HG03354 (cell line): ENCODE measurements around the gene AHNAK2.

Experiments used
- ATAC-seq: cut with Tn5 transposase; IDR thresholded peaks from one replicate; pipeline ENCODE4 v1.9.1; 2021; ENCODE audit warnings: mild to moderate bottlenecking; ENCODE audit not compliant: unreplicated experiment, poor library complexity, severe bottlenecking

Gene AHNAK2

GRCh38 chr14:104989236-104989950, 11.2 kb upstream of the AHNAK2 start:
- no peak for ATAC-seq

GRCh38 chr14:104986487-104987164, 8.5 kb upstream of the AHNAK2 start:
- no peak for ATAC-seq

- peak; percentile 95 for ATAC-seq
Measured at GRCh38 chr14:104985675-104986486, 7.7 kb upstream of the AHNAK2 start, which contains the start of gene CLBA1. Gene CLBA1, plus strand, starts transcription at chr14:104985788. Its CDS starts 644 bp downstream, at chr14:104986432.

GRCh38 chr14:104984056-104984894, 6.1 kb upstream of the AHNAK2 start:
- ATAC-seq, result no peak

GRCh38 chr14:104983231-104983721, 5.1 kb upstream of the AHNAK2 start:
- no peak for ATAC-seq

- no peak for ATAC-seq
Measured at GRCh38 chr14:104982548-104983230, 4.5 kb upstream of the AHNAK2 start.

GRCh38 chr14:104981699-104982541, 3.7 kb upstream of the AHNAK2 start:
- no peak for ATAC-seq

GRCh38 chr14:104980611-104981531, 2.7 kb upstream of the AHNAK2 start:
- no peak for ATAC-seq

GRCh38 chr14:104979758-104980610, 1.8 kb upstream of the AHNAK2 start:
- no peak for ATAC-seq

- ATAC-seq, result no peak
Measured at GRCh38 chr14:104978746-104979691, 845 bp upstream of the AHNAK2 start.

GRCh38 chr14:104977008-104977680, 1.0 kb downstream of the AHNAK2 start:
- ATAC-seq, result no peak

GRCh38 chr14:104976198-104977007, 1.8 kb downstream of the AHNAK2 start:
- ATAC-seq, result peak; percentile 43

- ATAC-seq, result no peak
Measured at GRCh38 chr14:104975481-104976197, 2.5 kb downstream of the AHNAK2 start.
